K562 (cell line): ENCODE measurements around the gene SMG6.

Experiments
- BRCA1 ChIP-seq, 2 experiments: fragments of 450-650 bp in 1 of 2; sonication (generic) in 1 of 2; formaldehyde crosslinking in 1 of 2; IDR thresholded peaks; 2 replicates each; pipeline versions ENCODE4 v1.5.0 to v1.6.1; 2017 to 2020; ENCODE audit warnings: mild to moderate bottlenecking in 1 of 2, missing genetic modification reagents in 1 of 2
- CBX1 ChIP-seq: sonication (generic); IDR thresholded peaks from 2 replicates; pipeline ENCODE4 v1.6.1; 2016; ENCODE audit warnings: antibody characterized with exemption, low read depth, mild to moderate bottlenecking
- ESRRA ChIP-seq: fragments of 450-650 bp; IDR thresholded peaks from 2 replicates; pipeline ENCODE4 v1.6.1; 2014; ENCODE audit warnings: low read depth, mild to moderate bottlenecking, moderate library complexity, borderline replicate concordance
- EZH2 ChIP-seq: IDR thresholded peaks from 2 replicates; pipeline ENCODE4 v1.6.1; 2012; ENCODE audit warnings: low read depth, mild to moderate bottlenecking, inconsistent platforms, low read length, borderline replicate concordance
- NCOA1 ChIP-seq: fragments of 450-650 bp; IDR thresholded peaks from 2 replicates; pipeline ENCODE4 v1.6.1; 2016; ENCODE audit warnings: low read depth
- PTTG1 ChIP-seq: fragments of 450-650 bp; IDR thresholded peaks from 2 replicates; pipeline ENCODE4 v1.6.1; 2016; ENCODE audit warnings: low read depth, mild to moderate bottlenecking, missing genetic modification characterization, missing compliant biosample characterization
- RAD21 ChIP-seq, 2 experiments: fragments of 250-450 bp in 1 of 2; fragments of 450-650 bp in 1 of 2; sonication (Bioruptor Pico) in 1 of 2; formaldehyde crosslinking in 1 of 2; IDR thresholded peaks in 1 of 2; conservative IDR thresholded peaks in 1 of 2; 2 replicates each; pipeline versions ENCODE4 v1.4.0 to v1.8.0; 2020 to 2022; ENCODE audit warnings: mild to moderate bottlenecking in 2 of 2, moderate library complexity in 1 of 2
- TBP ChIP-seq: optimal IDR thresholded peaks from 2 replicates; pipeline ENCODE3; 2011; ENCODE audit warnings: low read depth, low read length, improper control_type of control experiment
- YY1 ChIP-seq, 3 experiments: IDR thresholded peaks; 2 replicates each; pipeline ENCODE4 v1.6.1; 2011; ENCODE audit warnings: low read length in 2 of 3, mild to moderate bottlenecking in 2 of 3, moderate library complexity in 2 of 3, borderline replicate concordance in 1 of 3, control low read depth in 1 of 3, low read depth in 1 of 3; ENCODE audit not compliant: insufficient read depth in 3 of 3, insufficient replicate concordance in 2 of 3, control insufficient read depth in 1 of 3, insufficient read length in 1 of 3; ENCODE audit errors: extremely low read depth in 1 of 3
- ZBTB8A ChIP-seq: fragments of 450-650 bp; IDR thresholded peaks from 2 replicates; pipeline ENCODE4 v1.6.1; 2018; ENCODE audit warnings: mild to moderate bottlenecking, moderate library complexity; ENCODE audit not compliant: partially characterized antibody
- ZKSCAN1 ChIP-seq: fragments of 150-350 bp; IDR thresholded peaks from 2 replicates; pipeline ENCODE4 v1.6.1; 2016; ENCODE audit warnings: low read depth, low read length
- TF ChIP-seq, protein P1 (sequence below): sonication (generic); formaldehyde crosslinking; IDR thresholded peaks from 2 replicates; pipeline ENCODE4 v1.8.0; 2022; ENCODE audit warnings: missing genetic modification reagents, mild to moderate bottlenecking, moderate library complexity, borderline replicate concordance
- TF ChIP-seq, protein P2 (sequence below), 3 experiments: IDR thresholded peaks in 2 of 3; conservative IDR thresholded peaks in 1 of 3; 2 replicates each; pipeline ENCODE4 v1.5.1; 2011 to 2012; ENCODE audit warnings: low read length in 3 of 3, mild to moderate bottlenecking in 3 of 3, control low read depth in 2 of 3, improper control_type of control experiment in 1 of 3, inconsistent platforms in 1 of 3, low read depth in 1 of 3, mixed read lengths in 1 of 3, moderate library complexity in 1 of 3; ENCODE audit not compliant: insufficient read depth in 2 of 3

DNA sequence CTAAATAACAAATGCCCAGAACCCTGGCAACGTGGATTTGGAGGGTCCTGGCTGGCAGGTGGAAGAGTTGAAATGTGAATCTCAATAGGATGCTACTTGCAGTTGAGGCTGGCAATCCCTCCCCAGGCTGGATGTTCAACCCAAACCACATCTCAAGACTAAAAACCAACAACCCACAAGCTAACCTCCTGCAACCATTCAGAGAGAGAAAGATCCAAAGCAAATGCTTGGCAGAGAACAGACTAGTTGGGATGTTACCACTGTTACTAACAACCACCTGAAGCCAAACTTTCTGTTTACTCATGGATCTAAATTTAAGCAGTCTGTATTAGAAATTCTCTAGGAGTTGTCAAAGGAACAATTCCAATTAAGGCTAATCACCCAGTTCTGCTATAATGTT is 27.9 kb downstream of the SMG6 start:
- no peak for TF ChIP-seq ZKSCAN1
- no peak for TF ChIP-seq BRCA1 (IDR thresholded peaks at IDR 0.05)
- TF ChIP-seq BRCA1 (CRISPR knock-in tag; IDR thresholded peaks at IDR 0.05) = no peak
- TF ChIP-seq PTTG1 (tag) = no peak
- no peak for TF ChIP-seq TBP
- TF ChIP-seq ZBTB8A = no peak
- TF ChIP-seq, protein P1, sequence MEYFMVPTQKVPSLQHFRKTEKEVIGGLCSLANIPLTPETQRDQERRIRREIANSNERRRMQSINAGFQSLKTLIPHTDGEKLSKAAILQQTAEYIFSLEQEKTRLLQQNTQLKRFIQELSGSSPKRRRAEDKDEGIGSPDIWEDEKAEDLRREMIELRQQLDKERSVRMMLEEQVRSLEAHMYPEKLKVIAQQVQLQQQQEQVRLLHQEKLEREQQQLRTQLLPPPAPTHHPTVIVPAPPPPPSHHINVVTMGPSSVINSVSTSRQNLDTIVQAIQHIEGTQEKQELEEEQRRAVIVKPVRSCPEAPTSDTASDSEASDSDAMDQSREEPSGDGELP (CRISPR knock-in tag) = no peak
- TF ChIP-seq, protein P2, sequence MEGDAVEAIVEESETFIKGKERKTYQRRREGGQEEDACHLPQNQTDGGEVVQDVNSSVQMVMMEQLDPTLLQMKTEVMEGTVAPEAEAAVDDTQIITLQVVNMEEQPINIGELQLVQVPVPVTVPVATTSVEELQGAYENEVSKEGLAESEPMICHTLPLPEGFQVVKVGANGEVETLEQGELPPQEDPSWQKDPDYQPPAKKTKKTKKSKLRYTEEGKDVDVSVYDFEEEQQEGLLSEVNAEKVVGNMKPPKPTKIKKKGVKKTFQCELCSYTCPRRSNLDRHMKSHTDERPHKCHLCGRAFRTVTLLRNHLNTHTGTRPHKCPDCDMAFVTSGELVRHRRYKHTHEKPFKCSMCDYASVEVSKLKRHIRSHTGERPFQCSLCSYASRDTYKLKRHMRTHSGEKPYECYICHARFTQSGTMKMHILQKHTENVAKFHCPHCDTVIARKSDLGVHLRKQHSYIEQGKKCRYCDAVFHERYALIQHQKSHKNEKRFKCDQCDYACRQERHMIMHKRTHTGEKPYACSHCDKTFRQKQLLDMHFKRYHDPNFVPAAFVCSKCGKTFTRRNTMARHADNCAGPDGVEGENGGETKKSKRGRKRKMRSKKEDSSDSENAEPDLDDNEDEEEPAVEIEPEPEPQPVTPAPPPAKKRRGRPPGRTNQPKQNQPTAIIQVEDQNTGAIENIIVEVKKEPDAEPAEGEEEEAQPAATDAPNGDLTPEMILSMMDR (IDR thresholded peaks at IDR 0.05 in 2 of 3, conservative IDR thresholded peaks at IDR 0.05 in 1 of 3; ENCODE audit: insufficient read depth in 2 of 3, low read depth in 1 of 3, low read length in 3 of 3) = no peak
- TF ChIP-seq ESRRA = no peak
- no peak for TF ChIP-seq NCOA1
- no peak for TF ChIP-seq YY1 (IDR thresholded peaks at IDR 0.05; ENCODE audit: borderline replicate concordance in 1 of 3, control insufficient read depth in 1 of 3, extremely low read depth in 1 of 3, insufficient read depth in 3 of 3, insufficient read length in 1 of 3, insufficient replicate concordance in 2 of 3, low read depth in 1 of 3, low read length in 2 of 3)
- TF ChIP-seq RAD21 (CRISPR knock-in tag; conservative IDR thresholded peaks at IDR 0.05 in 1 of 2, IDR thresholded peaks at IDR 0.05 in 1 of 2) = no peak
- TF ChIP-seq CBX1 = no peak
- TF ChIP-seq EZH2 = no peak
